GM13976 (cell line): ENCODE measurements around the gene ZNF618.
"Not testable (repeated sequence)": the region's sequence is repeated elsewhere in the genome, so short reads cannot be mapped to it uniquely, and the experiment has no call there.

ENCODE experiments used
- DNase-seq: peaks from one replicate; pipeline ENCODE4 v3.0.0; 2012; ENCODE audit warnings: low spot score
- in situ Hi-C: fragments of 300-500 bp; cut with MboI; formaldehyde crosslinking; loops from one replicate; pipeline ENCODE4 v1.12.0; 2022; ENCODE audit warnings: low sequenced_read_pairs, mixed read lengths, inconsistent platforms; ENCODE audit not compliant: unreplicated experiment
- TF ChIP-seq, protein P1 (sequence below): IDR thresholded peaks from 2 replicates; pipeline ENCODE4 v1.5.1; 2012; ENCODE audit warnings: borderline replicate concordance, mild to moderate bottlenecking; ENCODE audit not compliant: insufficient read depth; ENCODE audit errors: extremely low read depth, missing control alignments, control extremely low read depth

The ZNF618 gene

DNA sequence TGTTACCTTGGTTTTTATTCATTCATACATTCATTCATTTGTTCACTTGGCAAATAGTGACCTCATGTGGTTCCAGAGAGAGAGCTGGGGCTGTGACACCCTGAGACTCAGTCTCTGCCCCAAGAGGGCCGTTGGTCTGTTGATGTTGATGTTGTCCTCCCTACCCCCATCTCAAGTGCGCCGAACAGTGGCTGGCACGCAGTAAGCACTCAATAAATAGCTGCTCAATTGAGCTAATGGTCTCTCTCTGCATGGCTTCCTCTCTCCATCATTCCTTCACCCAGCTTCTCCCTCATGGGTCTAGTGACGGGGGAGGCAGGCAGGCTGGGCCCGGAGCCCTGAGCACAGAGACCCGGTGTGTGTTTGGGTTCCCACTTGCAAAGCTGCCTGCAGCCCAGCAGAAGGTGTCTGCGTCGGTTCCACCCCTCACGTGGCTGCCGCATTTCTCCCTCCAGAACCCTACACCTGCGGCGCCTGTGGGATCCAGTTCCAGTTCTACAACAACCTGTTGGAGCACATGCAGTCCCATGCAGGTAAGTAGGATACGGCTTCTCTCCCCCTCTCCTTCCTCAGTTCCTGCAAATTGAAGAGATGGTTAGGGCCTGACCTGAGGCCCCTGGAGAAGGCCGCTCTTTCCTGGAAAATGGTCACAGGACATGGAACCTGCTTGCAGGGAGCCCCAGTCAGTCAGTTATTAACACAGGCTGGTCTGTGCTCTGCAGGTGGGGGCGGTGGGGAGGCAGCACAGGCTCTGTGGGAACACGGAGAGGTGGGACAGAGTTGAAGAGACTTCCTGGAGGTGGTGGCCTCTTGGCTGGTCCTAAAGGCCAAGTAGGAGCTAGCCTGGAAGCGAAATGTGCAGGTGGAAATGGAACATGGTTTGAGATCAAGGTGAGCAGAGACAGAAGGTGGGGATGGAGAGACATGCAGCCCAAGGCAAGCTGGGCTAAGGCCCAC is 160.0 kb downstream of the ZNF618 start:
- DNase-seq = peak; percentile 8
- TF ChIP-seq, protein P1, sequence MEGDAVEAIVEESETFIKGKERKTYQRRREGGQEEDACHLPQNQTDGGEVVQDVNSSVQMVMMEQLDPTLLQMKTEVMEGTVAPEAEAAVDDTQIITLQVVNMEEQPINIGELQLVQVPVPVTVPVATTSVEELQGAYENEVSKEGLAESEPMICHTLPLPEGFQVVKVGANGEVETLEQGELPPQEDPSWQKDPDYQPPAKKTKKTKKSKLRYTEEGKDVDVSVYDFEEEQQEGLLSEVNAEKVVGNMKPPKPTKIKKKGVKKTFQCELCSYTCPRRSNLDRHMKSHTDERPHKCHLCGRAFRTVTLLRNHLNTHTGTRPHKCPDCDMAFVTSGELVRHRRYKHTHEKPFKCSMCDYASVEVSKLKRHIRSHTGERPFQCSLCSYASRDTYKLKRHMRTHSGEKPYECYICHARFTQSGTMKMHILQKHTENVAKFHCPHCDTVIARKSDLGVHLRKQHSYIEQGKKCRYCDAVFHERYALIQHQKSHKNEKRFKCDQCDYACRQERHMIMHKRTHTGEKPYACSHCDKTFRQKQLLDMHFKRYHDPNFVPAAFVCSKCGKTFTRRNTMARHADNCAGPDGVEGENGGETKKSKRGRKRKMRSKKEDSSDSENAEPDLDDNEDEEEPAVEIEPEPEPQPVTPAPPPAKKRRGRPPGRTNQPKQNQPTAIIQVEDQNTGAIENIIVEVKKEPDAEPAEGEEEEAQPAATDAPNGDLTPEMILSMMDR = no peak
- in situ Hi-C loops = no loop called here

DNA sequence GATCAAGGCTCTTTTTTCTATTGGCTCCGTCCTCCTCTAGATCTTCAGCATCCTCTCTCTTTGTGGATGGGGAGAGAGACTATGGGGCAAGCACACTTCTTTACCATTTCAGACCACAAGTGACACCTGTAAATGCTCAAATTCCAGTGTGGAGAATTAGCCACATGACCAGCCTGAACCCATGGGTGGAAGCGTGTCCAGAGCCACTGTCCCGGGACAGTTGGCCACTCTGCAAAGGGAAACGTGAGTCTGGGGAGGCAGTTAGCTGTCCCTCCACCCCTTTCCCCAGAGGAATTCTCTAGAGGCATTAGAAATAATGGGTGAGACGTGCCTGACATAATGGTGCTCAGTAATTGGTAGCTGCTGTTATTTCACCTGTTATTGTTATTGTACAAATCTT is 161.1 kb downstream of the ZNF618 start:
- in situ Hi-C loops = no loop called here
- TF ChIP-seq, protein P1 = no peak
- peak; percentile 7 for DNase-seq

DNA sequence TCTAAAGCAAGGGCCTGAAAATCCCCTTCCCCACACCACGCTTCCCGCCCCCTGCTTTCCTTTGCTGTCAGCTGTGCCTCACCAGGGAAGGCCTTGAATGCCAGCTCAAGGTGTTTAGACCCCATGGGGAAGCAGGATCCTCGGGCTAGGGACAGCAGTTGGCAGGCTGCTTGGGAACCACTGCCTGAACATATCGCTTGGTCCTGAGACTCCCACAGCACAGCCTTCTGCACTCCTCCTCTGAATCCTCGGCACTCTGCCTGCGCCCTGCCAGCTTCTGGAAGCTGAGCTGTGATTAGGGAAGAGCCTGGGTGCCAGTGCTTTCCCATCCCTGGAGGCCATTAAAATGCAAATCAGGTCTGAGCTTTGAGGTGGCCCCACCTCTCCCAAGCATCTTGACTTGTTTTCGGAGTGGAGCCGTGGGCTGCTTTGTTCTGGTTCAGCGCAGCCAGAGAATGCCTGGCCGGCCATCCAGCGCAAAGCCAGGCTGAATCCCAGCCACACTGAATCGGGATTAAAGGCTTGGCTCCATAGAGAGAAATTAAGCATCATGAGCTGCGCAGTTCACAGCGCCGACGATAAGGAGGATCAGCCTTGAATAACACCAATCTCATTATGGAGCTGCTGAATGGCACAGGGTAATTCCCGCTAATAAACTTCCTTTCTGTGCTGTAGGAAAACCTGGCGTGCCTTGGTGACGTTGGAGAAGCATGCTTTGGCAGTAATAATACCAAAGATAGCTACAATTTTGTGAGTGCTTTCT is 162.0 kb downstream of the ZNF618 start:
- TF ChIP-seq, protein P1 = no peak
- in situ Hi-C loops = no loop called here
- DNase-seq = no peak

DNA sequence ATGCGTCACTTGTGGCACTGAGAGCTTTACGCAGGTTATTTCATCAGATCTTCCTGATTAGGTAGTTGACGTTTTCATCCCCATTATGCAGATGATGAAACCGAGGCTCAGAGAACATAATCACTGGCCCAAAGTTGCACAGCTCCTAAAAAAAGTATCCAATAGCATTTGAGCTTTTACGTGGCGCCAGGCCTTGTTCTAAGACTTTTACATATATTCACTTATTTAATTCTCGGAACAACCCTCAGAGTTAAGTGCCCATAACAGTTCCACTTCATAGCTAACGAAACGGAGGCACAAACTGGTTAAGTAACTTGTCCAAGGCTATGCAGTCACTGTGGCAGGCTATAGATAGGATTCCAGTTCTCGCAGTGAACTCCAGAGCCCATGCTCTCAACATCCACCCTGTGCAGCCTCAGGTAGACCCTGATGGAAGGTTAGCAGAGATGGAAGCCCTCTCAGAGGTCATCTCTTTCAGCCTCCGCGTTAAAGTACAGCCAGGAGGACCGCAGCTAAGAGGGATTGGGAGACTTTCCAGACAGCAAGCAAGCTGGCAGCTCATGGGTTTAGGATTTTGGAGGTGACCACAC is 162.7 kb downstream of the ZNF618 start:
- TF ChIP-seq, protein P1 = no peak
- in situ Hi-C loops = no loop called here
- DNase-seq = no peak

DNA sequence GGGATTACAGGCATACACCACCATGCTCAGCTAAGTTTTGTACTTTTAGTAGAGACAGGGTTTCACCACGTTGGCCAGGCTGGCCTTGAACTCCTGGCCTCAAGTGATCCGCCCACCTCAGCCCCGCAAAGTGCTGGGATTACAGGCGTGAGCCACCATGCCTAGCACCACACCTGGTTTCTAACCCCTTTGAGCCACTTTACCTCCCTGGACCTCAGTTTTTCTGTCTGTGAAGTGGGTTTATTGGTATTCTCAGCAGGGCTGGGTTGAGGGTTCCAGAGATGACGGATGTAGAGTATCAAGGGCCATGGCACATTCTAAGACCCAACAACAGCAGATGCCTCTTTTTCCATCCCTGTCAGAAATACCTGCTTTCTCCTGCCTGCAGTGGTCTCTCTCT is 163.4 kb downstream of the ZNF618 start:
- no peak for DNase-seq
- in situ Hi-C loops = no loop called here
- TF ChIP-seq, protein P1 = no peak

DNA sequence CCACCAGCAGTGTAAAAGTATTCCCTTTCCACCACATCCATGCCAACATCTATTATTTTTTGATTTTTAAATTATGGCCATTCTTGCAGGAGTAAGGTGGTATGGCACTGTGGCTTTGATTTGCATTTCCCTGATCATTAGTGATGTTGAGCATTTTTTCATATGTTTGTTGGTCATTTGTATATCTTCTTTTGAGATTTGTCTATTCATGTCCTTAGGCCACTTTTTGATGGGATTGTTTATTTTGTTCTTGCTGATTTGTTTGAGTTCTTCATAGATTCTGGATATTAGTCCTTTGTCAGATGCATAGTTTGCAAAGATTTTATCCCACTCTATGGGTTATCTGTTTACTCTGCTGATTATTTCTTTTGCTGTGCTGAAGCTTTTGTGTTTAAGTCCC is 167.6 kb downstream of the ZNF618 start:
- in situ Hi-C loops, DNase-seq: not testable (repeated sequence)
